Adrenal gland (tissue), 5 donors: ENCODE data around the gene COL26A1.

Source experiments
- POLR2A ChIP-seq, 2 donors: fragments of 450-650 bp; IDR thresholded peaks; one replicate each; pipeline ENCODE4 v1.6.1; 2017; ENCODE audit warnings: antibody characterized with exemption in 2 of 2, mild to moderate bottlenecking in 2 of 2, moderate library complexity in 1 of 2
- TF ChIP-seq, protein P1 (sequence below), 6 experiments: fragments of 450-650 bp in 4 of 6; fragments of 200-600 bp in 2 of 6; sonication (generic) in 1 of 6; IDR thresholded peaks; 1 replicate in 5 of 6; 2 replicates in 1 of 6; pipeline versions ENCODE4 v1.5.1 to v1.8.0; 2016 to 2021; ENCODE audit warnings: antibody characterized with exemption in 6 of 6, mild to moderate bottlenecking in 2 of 6, moderate library complexity in 1 of 6
- donor health status: DM: no; HTN: no; CAD: no.

DNA sequence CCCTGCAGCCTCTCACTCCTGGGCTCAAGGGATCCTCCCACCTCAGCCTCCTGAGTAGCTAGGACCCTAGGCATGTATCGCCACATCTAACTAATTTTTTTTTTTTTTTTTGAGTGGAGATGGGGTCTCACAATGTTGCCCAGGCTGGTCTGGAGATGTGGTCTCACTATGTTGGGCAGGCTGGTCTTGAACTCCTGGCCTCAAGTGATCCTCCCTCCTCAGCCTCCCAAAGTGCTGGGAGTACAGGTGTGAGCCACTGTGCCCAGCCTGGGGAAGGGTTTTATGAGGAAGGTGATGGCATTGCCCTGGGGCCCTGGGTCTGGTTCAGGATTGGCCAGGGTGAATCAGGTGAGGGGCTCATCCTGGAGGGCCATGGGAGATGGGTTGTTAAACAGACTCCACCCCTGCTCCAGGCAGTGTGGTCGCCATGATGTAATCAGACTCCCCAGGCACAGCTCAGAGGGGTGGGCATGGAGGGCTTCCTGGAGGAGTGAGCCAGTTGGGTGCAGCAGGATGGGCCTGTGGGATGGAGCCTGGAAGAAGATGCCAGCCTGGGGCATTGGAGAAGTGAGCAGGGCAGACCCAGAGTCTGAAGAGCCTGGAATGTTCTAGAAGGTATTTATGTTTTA, 183.7 kb downstream of the COL26A1 start:
- no peak for TF ChIP-seq POLR2A (IDR thresholded peaks at IDR 0.05)
- TF ChIP-seq, protein P1, sequence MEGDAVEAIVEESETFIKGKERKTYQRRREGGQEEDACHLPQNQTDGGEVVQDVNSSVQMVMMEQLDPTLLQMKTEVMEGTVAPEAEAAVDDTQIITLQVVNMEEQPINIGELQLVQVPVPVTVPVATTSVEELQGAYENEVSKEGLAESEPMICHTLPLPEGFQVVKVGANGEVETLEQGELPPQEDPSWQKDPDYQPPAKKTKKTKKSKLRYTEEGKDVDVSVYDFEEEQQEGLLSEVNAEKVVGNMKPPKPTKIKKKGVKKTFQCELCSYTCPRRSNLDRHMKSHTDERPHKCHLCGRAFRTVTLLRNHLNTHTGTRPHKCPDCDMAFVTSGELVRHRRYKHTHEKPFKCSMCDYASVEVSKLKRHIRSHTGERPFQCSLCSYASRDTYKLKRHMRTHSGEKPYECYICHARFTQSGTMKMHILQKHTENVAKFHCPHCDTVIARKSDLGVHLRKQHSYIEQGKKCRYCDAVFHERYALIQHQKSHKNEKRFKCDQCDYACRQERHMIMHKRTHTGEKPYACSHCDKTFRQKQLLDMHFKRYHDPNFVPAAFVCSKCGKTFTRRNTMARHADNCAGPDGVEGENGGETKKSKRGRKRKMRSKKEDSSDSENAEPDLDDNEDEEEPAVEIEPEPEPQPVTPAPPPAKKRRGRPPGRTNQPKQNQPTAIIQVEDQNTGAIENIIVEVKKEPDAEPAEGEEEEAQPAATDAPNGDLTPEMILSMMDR (IDR thresholded peaks at IDR 0.05), result no peak
